Pancreas (tissue), 10 donors: ENCODE data around the gene CCSER1. TPM values are rescaled to one million over a fixed set of nuclear protein-coding genes. Genes with fewer than 3 reads are reported as not detected.

Source experiments
- ATAC-seq, 4 donors: fragments of 200-7000 bp; cut with Tn5 transposase; one replicate each; pipeline versions ENCODE4 v1.8.0 to v1.9.1; 2020; ENCODE audit warnings: mild to moderate bottlenecking in 4 of 4, moderate library complexity in 4 of 4
- DNase-seq, 6 donors: peaks; one replicate each; pipeline ENCODE4 v3.0.0-alpha.2; 2020
- FAIRE-seq: peaks from 2 replicates; lab custom pipeline; 2012; peaks lifted over from hg19 to GRCh38; lab: Jason Lieb, UNC
- H3K27ac ChIP-seq, 4 donors: fragments of 200-600 bp; sonication (generic); 1 replicate in 3 of 4; 2 replicates in 1 of 4; pipeline versions ENCODE4 v1.5.0 to v1.8.0; 2020
- H3K27me3 ChIP-seq, 4 donors: fragments of 200-600 bp; one replicate each; pipeline ENCODE4 v1.8.0; 2021
- H3K36me3 ChIP-seq, 3 donors: fragments of 200-600 bp; sonication (generic) in 1 of 3; one replicate each; pipeline versions ENCODE4 v1.5.0 to v1.8.0; 2020 to 2021
- H3K4me1 ChIP-seq, 3 donors: fragments of 200-600 bp; one replicate each; pipeline ENCODE4 v1.8.0; 2021
- H3K4me3 ChIP-seq, 4 donors: fragments of 200-600 bp; sonication (generic) in 2 of 4; one replicate each; pipeline versions ENCODE4 v1.5.0 to v1.8.0; 2020 to 2021
- H3K9me3 ChIP-seq, 4 donors: fragments of 200-600 bp; one replicate each; pipeline ENCODE4 v1.8.0; 2021
- CTCF ChIP-seq, 4 donors: fragments of 200-600 bp; sonication (generic) in 3 of 4; IDR thresholded peaks; one replicate each; pipeline versions ENCODE4 v1.5.0 to v1.8.0; 2021; ENCODE audit warnings: antibody characterized with exemption in 4 of 4
- WGBS, 2 donors: extraction: QIAGEN DNeasy Blood & Tissue Kit; methylation state at CpG; one replicate each; pipeline ENCODE4 v1.1.7; 2013; 5-methylcytosine and 5-hydroxymethylcytosine counted together
- intact Hi-C, 3 donors: fragments of 100-400 bp; cut with DNase I; formaldehyde crosslinking; loops; one replicate each; pipeline versions ENCODE4 v1.11.1 to v1.14.2; 2022
- polyA plus RNA-seq, 2 donors: library from polyadenylated mRNA; stranded (reverse); fragments of 200-250 nt; gene quantifications; one replicate each; pipeline ENCODE4 v1.2.3, GENCODE V29; 2013
- total RNA-seq, 6 donors: library from RNA; stranded (reverse); fragmentation: NEBNext Ultra II Directional in 4 of 6; extraction: Animal tissue kit (Norgen Biotek cat#: 25700) in 4 of 6; gene quantifications; one replicate each; pipeline versions ENCODE4 v1.2.1 to v1.2.4, GENCODE V29; 2021 to 2023
- donor health status: healthy with polysubstance abuse.
- donor health status: DM: no; HTN: no; CAD: no; lungs with moderate emphysema.
- donor health status: DM: no; HTN: no; CAD: no.
- donor health status: control.
- donor health status: control.
- donor health status: Bipolar disorder and iron deficiency.
- donor health status: DM: yes; HTN: yes; CAD: no.
- donor health status: DM: no; HTN: no; CAD: no.
- donor health status: DM: no; HTN: no; CAD: no.
- donor health status: DM: yes; HTN: yes; CAD: no.

Gene CCSER1
- total and polyA plus RNA-seq, 8 donors, result 0.99 to 12.7 (median 5.1) TPM

GRCh38 chr4:90780193-90780592 is 653.0 kb downstream of the CCSER1 start:
- Histone ChIP-seq H3K27me3 (no peaks in the 10 kb centered on the region), H3K4me1 (no peaks in the 10 kb centered on the region), H3K27ac (no peak overlapping the region), H3K4me3 (no peak overlapping the region), H3K9me3 (no peaks in the 10 kb centered on the region), H3K36me3 (no peaks in the 10 kb centered on the region)
- 94 to 100% methylated on average over 1 of the region's 1 CpG for WGBS, 2 donors
- ATAC-seq (no peak), FAIRE-seq (no peak), DNase-seq (no peak)
- no peak for TF ChIP-seq CTCF (IDR thresholded peaks at IDR 0.05)
- intact Hi-C loops, result no loop called here

- ATAC-seq (no peak), FAIRE-seq (no peak), DNase-seq (no peak)
- no peaks in the 10 kb centered on the region for H3K27me3 ChIP-seq
- WGBS, 2 donors, result 92 to 98% methylated on average over 1 of the region's 1 CpG
- no peaks in the 10 kb centered on the region for H3K9me3 ChIP-seq
- no peak for TF ChIP-seq CTCF (IDR thresholded peaks at IDR 0.05)
- H3K4me3 ChIP-seq, result no peak overlapping the region
- no peaks in the 10 kb centered on the region for H3K4me1 ChIP-seq
- no peak overlapping the region for H3K27ac ChIP-seq
- intact Hi-C loops, result no loop called here
- H3K36me3 ChIP-seq, result no peaks in the 10 kb centered on the region
These were observed 659.4 kb downstream of the CCSER1 start for GRCh38 chr4:90786602-90787001.

- intact Hi-C loops, result no loop called here
- TF ChIP-seq CTCF (IDR thresholded peaks at IDR 0.05), result no peak
- Histone ChIP-seq H3K36me3 (no peaks in the 10 kb centered on the region), H3K4me1 (no peaks in the 10 kb centered on the region), H3K9me3 (no peaks in the 10 kb centered on the region), H3K27ac (no peak overlapping the region), H3K27me3 (no peaks in the 10 kb centered on the region), H3K4me3 (no peak overlapping the region)
- FAIRE-seq (no peak), DNase-seq (peak in 1 of 6 donors; percentile 10), ATAC-seq (no peak)
- 95 to 96% methylated on average over 2 of the region's 2 CpGs for WGBS, 2 donors
These were observed 665.5 kb downstream of the CCSER1 start for GRCh38 chr4:90792696-90793095.

DNA sequence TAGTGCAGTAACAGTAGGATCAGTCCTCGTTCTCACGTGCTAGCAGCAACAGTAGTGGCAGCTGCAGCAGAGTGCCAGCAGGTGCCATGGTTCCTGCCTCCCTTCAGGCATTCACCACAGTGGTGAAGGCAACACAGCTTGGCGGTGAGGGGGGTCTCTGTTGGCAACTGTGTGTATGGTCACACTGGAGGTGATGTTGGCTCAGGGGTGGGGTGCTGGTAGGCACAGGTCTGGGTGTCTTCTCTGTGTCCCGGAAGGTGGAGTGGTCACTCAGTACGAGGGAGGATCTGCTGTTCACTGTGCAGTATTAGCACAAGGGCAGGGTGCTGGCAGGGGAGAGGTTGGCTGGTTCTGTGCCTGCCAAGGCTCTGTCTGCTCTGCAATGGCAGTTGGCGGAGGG is 671.8 kb downstream of the CCSER1 start:
- 88 to 89% methylated on average over 6 of the region's 6 CpGs for WGBS, 2 donors
- Histone ChIP-seq H3K9me3 (no peaks in the 10 kb centered on the region), H3K27ac (no peak overlapping the region), H3K4me1 (no peaks in the 10 kb centered on the region), H3K4me3 (no peak overlapping the region), H3K27me3 (no peaks in the 10 kb centered on the region), H3K36me3 (no peaks in the 10 kb centered on the region)
- ATAC-seq (no peak), FAIRE-seq (no peak), DNase-seq (peak in 1 of 6 donors; percentile 31)
- intact Hi-C loops, result no loop called here
- no peak for TF ChIP-seq CTCF (IDR thresholded peaks at IDR 0.05)

DNA sequence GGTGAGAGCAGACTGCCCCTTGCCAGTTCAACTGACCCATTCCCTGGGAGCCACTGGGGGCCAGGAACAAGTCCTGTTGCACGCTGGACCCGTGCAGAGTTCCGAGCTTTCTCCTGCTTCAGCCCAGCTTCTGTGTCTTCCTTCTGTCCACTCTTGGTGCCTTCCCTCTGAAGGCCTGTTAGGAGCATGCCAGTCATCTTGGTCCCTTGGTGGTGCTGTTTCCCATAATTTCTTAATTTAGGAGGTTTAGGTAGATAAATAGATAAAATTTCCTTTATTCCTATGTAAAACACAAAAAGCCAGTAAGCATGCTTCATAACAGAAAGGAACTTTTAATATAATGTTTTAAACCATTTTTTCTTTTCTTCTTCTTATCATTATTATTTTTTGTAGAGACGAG is 672.7 kb downstream of the CCSER1 start:
- DNase-seq (peak in 1 of 6 donors; percentile 13), FAIRE-seq (no peak), ATAC-seq (no peak)
- Histone ChIP-seq H3K4me1 (no peaks in the 10 kb centered on the region), H3K4me3 (no peak overlapping the region), H3K27me3 (no peaks in the 10 kb centered on the region), H3K27ac (no peak overlapping the region), H3K9me3 (no peaks in the 10 kb centered on the region), H3K36me3 (no peaks in the 10 kb centered on the region)
- 92 to 99% methylated on average over 4 of the region's 4 CpGs for WGBS, 2 donors
- no peak for TF ChIP-seq CTCF (IDR thresholded peaks at IDR 0.05)
- intact Hi-C loops, result no loop called here
